Stimulated activated CD4-positive, alpha-beta T cell treated with anti-CD3 and anti-CD28 coated beads, Interleukin-1b, Interleukin-23, amount 100 ng/mL, for 24 hours (primary cell): ENCODE results near the gene FKTN.
"Not testable (repeated sequence)": the region's sequence is repeated elsewhere in the genome, so short reads cannot be mapped to it uniquely, and the experiment has no call there.

ENCODE experiments used
- DNase-seq, 4 experiments: peaks; one replicate each; pipeline ENCODE4 v3.0.0-alpha.2; 2020; ENCODE audit warnings: low read depth in 4 of 4, low spot score in 1 of 4

The FKTN gene

GRCh38 chr9:105557804-105558610 lies at the start of gene FKTN:
Gene FKTN (plus strand): TSS chr9:105558131. CDS start chr9:105575033, 16,902 bp downstream.
- DNase-seq, result peak; percentile 49 to 81 (median 62)

DNA sequence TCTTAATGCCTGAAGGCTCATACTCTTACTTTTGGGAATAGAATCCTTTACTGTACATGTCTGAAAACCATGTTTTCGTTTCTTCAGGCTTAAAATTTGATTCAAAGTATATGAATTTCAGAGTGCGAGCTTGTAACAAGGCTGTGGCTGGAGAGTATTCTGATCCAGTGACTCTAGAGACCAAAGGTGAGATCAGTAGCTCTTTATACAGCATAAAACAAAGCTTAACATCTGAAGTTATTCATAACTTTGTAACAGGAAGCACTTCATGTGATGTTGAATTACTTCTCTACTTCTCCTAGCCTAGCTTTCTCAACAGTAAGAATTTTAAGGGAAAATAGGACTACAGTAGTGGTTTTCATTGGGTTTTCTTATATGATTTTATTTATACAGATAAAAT lies 49.4 kb upstream of the FKTN start:
- no peak for DNase-seq

GRCh38 chr9:105510024-105510423 lies 47.9 kb upstream of the FKTN start:
- no peak for DNase-seq

DNA sequence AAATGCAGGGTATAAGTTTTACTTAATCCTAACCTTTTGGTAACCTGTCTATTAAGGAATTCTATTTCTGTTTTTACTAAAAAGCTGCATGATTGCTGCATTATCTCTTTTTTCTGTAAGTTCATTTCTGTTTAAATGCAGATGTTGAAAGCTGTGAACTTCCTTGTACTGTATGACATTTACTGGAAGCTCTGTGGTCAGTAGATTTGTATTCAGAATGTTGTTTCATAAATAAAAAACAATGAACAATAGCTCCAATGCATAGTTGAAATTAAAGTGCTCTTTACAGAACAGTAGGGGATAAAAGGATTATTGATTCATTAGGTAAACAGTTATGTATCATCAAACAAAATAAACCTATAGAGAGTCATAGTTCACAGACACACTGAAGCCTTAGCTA lies 46.5 kb upstream of the FKTN start:
- DNase-seq, result no peak

DNA sequence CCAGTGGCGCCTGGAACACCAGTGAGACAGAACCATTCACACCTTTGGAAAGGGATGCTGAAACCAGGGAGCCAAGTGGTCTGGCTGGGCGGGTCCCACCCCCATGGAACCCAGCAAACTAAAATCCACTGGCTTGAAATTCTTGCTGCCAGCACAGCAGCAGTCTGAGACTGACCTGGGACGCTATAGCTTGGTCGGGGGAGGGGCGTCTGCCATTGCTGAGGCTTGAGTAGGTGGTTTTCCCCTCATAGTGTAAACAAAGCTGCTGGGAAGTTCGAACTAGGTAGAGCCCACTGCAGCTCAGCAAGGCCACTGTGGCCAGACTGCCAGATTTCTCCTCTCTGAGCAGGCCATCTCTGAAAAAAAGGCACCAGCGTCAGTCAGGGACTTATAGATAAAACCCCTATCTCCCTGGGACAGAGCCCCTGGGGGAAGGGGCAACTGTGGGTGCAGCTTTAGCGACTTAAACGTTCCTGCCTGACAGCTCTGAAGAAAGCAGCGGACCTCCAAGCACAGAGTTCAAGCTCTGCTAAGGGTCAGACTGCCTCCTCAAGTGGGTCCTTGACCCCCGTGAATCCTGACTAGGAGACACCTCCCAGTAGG lies 42.0 kb upstream of the FKTN start:
- no peak for DNase-seq

DNA sequence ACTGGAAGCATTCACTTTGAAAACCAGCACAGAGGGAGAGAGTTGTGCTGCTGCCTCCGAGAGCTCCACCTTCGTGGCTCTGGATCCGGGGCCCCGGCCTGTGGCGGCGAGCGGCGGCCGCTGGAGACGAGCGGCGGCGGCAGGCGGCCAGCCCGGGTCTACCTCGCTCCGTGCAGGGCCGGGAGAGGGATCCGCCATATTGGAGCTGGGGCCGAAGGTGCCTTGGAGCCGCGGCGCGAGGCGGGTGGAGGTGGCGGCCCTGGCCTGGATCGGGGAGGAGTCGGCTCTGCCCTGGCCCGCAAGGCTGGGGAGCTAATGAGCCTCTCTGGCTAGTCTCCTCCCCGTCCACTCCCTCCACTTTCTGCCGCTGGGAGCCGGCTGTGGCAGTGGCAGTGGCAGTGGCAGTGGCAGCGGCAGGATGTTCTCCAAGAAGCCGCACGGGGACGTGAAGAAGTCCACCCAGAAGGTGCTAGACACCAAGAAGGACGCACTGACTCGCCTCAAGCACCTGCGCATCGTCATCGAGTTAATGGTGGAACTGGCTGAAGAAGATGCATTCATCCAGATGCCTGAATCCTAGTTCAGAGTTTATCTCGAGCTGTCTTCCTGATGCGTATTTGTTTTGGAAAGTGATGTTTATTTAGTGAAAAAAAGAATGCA lies 38.1 kb upstream of the FKTN start:
- peak in 1 of 4 experiments; percentile 7 for DNase-seq

DNA sequence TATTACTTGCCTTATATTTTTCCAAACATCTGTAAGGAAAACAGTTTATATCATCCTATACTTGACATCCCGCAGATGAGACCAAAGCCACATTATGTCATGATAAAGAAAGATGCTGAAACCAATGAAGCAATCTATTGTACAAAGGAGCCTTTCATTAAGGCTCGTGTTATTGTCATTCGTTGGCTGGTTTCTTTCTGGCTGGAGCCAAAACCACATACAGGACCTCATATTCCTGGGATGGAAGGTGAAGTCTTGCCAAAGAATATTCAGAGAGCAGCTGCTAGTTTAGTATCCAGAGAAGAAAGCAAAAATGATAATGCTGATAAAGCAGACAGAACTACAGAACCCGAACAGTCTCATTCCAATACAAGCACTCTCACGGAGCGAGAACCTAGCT lies 36.9 kb upstream of the FKTN start:
- not testable (repeated sequence) for DNase-seq

DNA sequence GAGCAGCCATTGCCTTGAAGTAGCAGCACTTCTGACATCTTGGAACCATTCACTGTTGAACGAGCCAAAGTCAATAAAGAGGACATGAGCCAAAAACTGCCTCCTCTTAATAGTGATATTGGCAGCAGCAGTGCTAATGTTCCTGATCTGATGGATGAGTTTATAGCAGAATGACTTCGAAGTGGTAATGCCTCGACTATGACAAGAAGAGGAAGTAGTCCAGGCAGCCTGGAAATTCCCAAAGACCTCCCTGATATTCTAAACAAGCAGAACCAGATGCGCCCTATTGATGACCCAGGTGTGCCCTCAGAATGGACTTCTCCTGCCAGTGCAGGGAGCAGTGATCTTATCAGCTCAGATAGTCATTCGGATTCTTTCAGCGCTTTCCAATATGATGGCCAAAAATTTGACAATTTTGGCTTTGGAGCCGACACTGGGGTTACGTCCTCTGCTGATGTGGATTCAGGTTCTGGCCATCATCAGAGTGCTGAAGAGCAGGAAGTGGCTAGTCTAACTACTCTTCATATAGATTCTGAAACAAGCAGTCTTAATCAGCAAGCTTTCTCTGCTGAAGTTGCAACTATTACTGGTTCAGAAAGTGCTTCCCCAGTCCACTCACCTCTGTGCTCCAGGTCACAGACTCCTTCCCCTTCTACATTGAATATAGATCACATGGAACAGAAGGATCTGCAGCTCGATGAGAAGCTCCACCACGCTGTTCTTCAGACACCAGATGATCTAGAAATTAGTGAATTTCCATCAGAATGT lies 35.1 kb upstream of the FKTN start:
- DNase-seq, result not testable (repeated sequence)

DNA sequence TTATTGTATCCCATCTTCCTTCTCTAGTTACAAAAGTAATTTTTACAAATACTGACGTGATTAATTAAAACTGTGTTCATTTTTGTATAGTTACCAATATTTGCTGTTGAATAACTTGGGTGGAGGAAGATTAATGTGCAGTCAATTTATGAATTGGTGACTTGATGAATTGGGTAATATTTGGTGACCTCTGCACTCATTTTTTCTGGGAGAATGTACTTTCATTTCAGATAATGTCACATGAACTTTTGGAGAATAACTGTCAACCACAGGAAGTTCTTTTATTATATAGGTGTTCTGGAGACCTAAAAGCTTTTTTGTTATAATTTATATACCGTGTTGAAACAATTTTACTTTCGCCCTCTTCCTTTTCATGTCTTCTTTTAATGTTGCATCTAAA lies 26.4 kb upstream of the FKTN start:
- no peak for DNase-seq

DNA sequence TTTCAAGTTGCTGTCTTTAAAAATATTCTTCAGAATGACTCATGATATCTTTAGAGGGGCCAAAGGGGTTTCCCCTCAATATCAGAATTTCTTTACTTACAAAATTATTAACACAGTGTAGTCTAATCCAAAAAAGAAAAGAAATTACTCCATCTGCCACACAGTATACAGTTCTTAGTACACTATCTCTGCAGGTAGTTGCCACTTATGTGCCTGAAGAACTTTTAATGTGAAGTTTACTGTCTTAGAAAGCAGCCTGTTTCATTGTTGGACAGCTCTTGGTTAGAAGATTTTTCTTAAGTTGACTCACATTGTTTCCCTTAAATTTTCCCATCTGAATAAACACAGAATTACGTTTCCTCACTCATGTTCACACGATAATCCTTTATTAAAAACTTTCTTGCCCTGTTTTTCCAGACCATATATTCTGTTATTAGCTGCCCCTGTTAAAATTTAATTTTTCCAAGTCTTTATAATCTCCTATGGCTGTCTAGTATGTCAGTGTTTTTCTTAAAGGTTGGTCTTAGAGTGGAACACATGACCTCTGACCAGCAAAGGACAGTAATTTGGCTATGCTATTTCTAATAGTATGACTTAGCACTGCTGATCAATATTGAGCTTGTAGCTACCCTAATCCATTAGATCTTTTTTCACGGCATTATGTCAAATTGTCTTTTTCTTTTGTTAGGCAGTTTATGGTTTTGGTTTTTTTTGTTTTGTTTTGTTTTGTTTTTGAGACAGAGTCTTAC lies 21.8 kb upstream of the FKTN start:
- DNase-seq, result no peak

DNA sequence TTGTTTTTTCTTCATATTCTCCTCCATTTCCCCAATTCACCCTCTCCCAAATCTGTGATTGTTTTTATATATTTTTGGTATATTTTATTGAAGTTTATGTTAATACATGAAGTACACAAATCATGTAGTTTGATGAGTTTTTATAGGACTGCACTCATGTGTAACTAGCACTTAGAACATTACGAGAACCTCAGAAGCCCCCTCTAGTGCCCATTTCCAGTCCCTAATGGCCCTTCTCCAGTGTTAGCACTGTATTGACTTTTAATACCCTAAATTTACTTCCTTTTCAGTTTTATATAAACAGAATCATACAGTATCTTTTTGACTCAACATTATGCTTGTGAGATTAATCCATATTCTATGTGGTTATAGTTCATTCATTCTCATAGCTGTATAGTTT lies 18.5 kb upstream of the FKTN start:
- no peak for DNase-seq

- DNase-seq, result no peak
Measured at GRCh38 chr9:105541838-105542237, 16.1 kb upstream of the FKTN start.

DNA sequence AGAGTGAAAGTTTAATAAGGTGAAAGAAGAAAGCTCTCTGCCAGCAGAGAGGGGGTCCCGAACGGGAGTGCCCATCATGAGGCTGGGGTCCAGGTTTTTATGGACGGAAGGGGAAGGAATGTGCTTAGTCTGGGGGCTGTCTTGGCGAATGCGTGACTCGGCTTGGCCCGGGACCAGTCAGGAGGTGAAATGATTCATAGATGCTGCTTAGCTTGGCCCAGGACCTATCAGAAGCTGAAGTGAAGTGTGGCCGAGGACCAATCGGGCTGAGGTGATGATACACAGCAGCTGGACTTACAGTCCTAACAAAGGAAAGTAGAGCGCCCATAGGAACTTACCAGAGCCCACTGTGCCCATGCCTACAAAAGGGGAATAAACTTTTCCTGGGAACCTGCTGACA lies 3.9 kb upstream of the FKTN start:
- no peak for DNase-seq

GRCh38 chr9:105572455-105572854 lies 14.5 kb downstream of the FKTN start:
- DNase-seq, result no peak

GRCh38 chr9:105579952-105580351 lies 22.0 kb downstream of the FKTN start:
- DNase-seq, result not testable (repeated sequence)

DNA sequence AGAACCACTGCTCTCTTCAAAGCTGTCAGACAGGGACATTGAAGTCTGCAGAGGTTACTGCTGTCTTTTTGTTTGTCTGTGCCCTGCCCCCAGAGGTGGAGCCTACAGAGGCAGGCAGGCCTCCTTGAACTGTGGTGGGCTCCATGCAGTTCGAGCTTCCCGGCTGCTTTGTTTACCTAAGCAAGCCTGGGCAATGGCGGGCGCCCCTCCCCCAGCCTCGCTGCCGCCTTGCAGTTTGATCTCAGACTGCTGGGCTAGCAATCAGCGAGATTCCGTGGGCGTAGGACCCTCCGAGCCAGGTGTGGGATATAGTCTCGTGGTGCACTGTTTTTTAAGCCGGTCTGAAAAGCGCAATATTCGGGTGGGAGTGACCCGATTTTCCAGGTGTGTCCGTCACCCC lies 23.6 kb downstream of the FKTN start:
- DNase-seq, result not testable (repeated sequence)

- DNase-seq, result no peak
Measured at GRCh38 chr9:105593145-105593544, 35.2 kb downstream of the FKTN start.

DNA sequence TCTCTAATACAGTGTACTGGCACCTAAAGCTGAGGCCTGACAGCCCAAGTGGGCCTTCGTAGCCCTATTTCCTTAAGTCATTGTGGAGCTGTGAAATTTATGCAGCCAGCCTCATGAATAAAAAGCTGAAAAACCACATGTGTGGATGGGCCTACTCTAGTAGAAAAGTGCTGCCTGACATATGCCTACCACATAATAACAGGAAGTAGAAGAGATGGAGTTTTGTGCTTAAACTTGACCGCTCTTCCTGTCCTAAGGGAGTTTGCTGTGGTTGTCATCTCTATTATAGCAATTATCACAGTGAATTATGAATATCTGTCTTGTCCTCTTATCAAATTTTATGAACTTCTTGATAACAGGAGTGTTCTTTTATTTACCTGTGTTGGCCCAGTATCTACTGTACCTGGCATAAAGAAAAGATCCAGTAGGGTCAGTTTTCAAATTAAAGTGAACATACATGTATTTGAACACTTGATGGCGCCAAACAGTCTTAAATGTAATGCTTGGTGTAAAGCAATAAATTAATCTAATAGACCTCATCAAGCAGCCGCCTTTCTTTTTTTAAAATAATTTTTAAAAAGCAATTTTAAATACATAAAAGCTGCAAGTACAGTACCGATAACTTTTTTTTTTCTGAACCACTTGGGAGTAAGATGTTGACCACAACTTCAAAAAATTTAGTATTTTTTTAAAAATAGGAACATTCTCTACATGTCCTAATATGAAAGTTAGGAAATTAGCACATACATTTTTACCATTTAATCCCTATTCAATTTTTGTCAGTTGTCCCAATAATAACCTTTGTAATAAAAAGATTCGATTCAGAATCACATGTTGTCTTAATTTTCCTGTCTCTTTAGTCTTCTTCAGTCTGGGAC lies 51.0 kb downstream of the FKTN start:
- no peak for DNase-seq

- DNase-seq, result no peak
Measured at GRCh38 chr9:105621001-105621400, 63.1 kb downstream of the FKTN start.

- DNase-seq, result no peak
Measured at GRCh38 chr9:105625088-105625487, 67.2 kb downstream of the FKTN start.
